BLaER1 (cell line): ENCODE results near the gene PML.

Experiments used
- H3K27ac ChIP-seq: shearing (Covaris generic); formaldehyde crosslinking; 2 replicates; pipeline ENCODE4 v1.8.1; 2022
- H3K27me3 ChIP-seq: shearing (Covaris generic); formaldehyde crosslinking; 2 replicates; pipeline ENCODE4 v1.8.1; 2022
- H3K36me3 ChIP-seq: shearing (Covaris generic); formaldehyde crosslinking; 2 replicates; pipeline ENCODE4 v1.8.1; 2022
- H3K4me1 ChIP-seq: shearing (Covaris generic); formaldehyde crosslinking; 2 replicates; pipeline ENCODE4 v1.8.1; 2022
- H3K4me2 ChIP-seq: shearing (Covaris generic); formaldehyde crosslinking; 2 replicates; pipeline ENCODE4 v1.8.1; 2022
- H3K4me3 ChIP-seq: shearing (Covaris generic); formaldehyde crosslinking; 2 replicates; pipeline ENCODE4 v1.8.1; 2022
- H3K9ac ChIP-seq: shearing (Covaris generic); formaldehyde crosslinking; 2 replicates; pipeline ENCODE4 v1.8.1; 2022
- H3K9me3 ChIP-seq: shearing (Covaris generic); formaldehyde crosslinking; 2 replicates; pipeline ENCODE4 v1.8.1; 2022
- H4K20me1 ChIP-seq: shearing (Covaris generic); formaldehyde crosslinking; 2 replicates; pipeline ENCODE4 v1.8.1; 2022
- Cebpa-rat ChIP-seq: shearing (Covaris generic); IDR thresholded peaks from 2 replicates; pipeline ENCODE4 v1.8.1; 2022

The PML gene

DNA sequence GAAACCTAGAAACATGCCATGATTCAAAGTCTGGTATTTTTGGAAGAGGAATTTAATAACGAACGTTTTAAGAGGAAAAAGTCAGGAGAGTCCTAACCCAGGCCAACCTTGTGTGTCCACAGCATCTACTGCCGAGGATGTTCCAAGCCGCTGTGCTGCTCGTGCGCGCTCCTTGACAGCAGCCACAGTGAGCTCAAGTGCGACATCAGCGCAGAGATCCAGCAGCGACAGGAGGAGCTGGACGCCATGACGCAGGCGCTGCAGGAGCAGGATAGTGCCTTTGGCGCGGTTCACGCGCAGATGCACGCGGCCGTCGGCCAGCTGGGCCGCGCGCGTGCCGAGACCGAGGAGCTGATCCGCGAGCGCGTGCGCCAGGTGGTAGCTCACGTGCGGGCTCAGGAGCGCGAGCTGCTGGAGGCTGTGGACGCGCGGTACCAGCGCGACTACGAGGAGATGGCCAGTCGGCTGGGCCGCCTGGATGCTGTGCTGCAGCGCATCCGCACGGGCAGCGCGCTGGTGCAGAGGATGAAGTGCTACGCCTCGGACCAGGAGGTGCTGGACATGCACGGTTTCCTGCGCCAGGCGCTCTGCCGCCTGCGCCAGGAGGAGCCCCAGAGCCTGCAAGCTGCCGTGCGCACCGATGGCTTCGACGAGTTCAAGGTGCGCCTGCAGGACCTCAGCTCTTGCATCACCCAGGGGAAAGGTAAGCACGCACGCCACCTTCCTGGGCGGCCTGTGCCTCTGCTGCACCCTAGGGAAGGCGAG, 28.4 kb downstream of the PML start:
- Histone ChIP-seq H3K4me1 (no peaks in the 10 kb centered on the region), H3K9ac (no peak overlapping the region), H3K36me3 (peaks cover 79% of the 10 kb centered on the region), H3K9me3 (no peaks in the 10 kb centered on the region), H3K4me2 (no peak overlapping the region), H3K27ac (no peak overlapping the region), H3K27me3 (no peaks in the 10 kb centered on the region), H3K4me3 (no peak overlapping the region), H4K20me1 (peaks cover 98% of the 10 kb centered on the region)
- TF ChIP-seq Cebpa-rat = no peak

DNA sequence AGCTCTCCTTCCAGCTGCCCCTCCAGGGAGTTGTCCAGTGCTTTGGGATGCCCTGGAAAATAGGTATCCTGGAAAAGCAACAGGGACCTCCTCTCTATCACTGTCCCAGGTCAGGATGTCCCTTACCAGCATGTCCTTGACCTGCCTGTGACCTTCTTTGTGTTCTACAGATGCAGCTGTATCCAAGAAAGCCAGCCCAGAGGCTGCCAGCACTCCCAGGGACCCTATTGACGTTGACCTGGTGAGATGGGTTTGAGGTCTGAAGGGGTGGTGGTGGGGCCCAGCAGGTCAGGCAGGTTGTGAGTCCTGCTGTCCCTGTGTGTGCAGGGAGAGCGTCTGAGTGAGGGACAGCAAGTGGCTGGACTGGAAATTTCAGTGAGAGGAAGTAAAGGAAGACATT, 30.2 kb downstream of the PML start:
- peaks cover 87% of the 10 kb centered on the region for H3K36me3 ChIP-seq
- H4K20me1 ChIP-seq = peaks cover 88% of the 10 kb centered on the region
- TF ChIP-seq Cebpa-rat = no peak
- no peak overlapping the region for H3K4me3 ChIP-seq
- H3K27ac ChIP-seq = no peak overlapping the region
- no peaks in the 10 kb centered on the region for H3K9me3 ChIP-seq
- no peak overlapping the region for H3K9ac ChIP-seq
- no peaks in the 10 kb centered on the region for H3K27me3 ChIP-seq
- H3K4me1 ChIP-seq = no peaks in the 10 kb centered on the region
- no peak overlapping the region for H3K4me2 ChIP-seq

DNA sequence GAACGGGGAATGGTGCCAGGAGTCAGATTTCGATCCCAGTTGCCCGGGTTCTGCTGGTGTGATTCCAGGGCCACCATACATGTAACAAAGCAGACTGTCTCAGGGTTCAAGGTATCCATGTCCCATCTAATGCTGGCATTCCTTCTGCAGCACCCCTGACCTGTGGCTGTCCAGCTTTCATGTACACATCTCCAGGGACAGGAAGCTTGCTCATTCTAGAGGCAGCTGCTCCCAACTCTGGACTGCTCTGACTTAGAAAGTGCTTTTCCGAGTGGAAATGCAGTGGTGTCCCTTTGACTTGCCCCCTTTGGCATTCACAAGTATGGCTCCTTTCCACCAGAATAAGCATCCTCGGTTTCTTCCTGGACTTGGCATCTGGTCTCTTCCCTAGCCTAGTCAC, 30.9 kb downstream of the PML start:
- H4K20me1 ChIP-seq = peaks cover 80% of the 10 kb centered on the region
- H3K4me2 ChIP-seq = no peak overlapping the region
- H3K4me1 ChIP-seq = no peaks in the 10 kb centered on the region
- H3K4me3 ChIP-seq = no peak overlapping the region
- no peak for TF ChIP-seq Cebpa-rat
- H3K9ac ChIP-seq = no peak overlapping the region
- H3K27me3 ChIP-seq = no peaks in the 10 kb centered on the region
- H3K36me3 ChIP-seq = peaks cover 89% of the 10 kb centered on the region
- no peak overlapping the region for H3K27ac ChIP-seq
- no peaks in the 10 kb centered on the region for H3K9me3 ChIP-seq

DNA sequence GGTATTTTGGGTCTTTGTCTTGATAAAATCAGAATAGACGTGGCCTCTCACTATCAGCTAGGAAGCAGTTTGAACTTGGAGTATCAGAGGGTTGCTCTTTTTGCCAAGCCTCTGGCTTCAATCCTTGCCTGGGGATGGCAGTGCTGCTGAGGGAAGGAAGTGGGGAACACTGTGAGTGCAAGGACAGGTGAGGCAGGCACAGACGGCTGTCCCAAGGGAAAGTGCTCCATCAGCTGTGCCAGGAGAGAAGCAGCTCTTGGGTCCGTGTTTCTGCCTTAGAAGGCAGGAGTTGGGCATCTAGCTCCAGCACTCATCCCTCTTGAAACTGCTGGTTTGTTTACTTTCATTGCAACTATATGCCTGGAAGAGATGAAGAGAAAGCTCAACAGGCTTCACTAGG, 33.2 kb downstream of the PML start:
- Histone ChIP-seq H3K4me3 (no peak overlapping the region), H3K27me3 (no peaks in the 10 kb centered on the region), H4K20me1 (peaks cover 64% of the 10 kb centered on the region), H3K4me1 (no peaks in the 10 kb centered on the region), H3K36me3 (peaks cover 83% of the 10 kb centered on the region), H3K9ac (no peak overlapping the region), H3K27ac (no peak overlapping the region), H3K9me3 (no peaks in the 10 kb centered on the region), H3K4me2 (no peak overlapping the region)
- TF ChIP-seq Cebpa-rat = no peak

DNA sequence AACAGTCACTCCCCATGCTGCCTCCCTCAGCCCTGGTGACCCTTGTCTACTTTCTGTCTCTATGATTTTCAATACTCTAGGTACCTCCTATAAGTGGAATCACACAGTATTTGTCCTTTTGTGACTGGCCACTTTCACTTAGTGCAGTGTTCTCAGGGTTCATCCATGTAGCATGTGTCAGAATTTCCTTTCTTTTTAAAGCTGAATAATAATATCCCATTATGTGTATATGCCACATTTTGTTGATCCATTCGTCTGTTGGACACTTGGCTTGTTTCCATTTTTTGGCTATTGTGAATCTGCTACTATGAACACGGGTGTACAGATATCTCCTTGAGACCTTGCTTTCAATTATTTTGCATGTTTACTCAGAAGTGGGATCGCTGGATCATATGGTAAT, 34.1 kb downstream of the PML start:
- Histone ChIP-seq H4K20me1 (peaks cover 64% of the 10 kb centered on the region), H3K9me3 (no peaks in the 10 kb centered on the region), H3K27me3 (no peaks in the 10 kb centered on the region), H3K27ac (no peak overlapping the region), H3K4me1 (no peaks in the 10 kb centered on the region; the same call in 1 of the 2 replicates), H3K9ac (no peak overlapping the region), H3K4me3 (no peak overlapping the region), H3K36me3 (peaks cover 83% of the 10 kb centered on the region), H3K4me2 (no peak overlapping the region)
- no peak for TF ChIP-seq Cebpa-rat

DNA sequence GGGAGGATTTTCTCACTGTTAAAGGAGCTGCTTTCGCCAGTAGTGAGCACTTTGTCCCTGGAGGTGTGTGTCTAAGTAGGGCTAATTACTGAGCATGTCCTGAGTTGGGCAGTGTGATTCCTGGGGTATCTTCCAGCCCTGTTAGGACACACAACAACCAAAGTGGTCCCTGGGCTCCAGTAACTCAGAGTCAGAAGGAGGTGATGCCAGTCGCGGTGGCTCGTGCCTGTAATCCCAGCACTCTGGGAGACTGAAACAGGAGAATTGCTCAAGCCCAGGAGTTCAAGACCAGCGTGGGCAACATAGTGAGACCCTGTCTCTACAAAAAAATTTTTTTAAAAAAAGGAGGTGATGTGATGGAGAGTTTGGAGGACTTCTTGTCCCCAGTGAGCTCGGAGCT, 37.5 kb downstream of the PML start:
- Histone ChIP-seq H3K4me1 (peaks cover 18% of the 10 kb centered on the region), H3K9ac (no peak overlapping the region), H3K4me2 (no peak overlapping the region), H3K9me3 (no peaks in the 10 kb centered on the region), H3K4me3 (no peak overlapping the region), H4K20me1 (peaks cover 65% of the 10 kb centered on the region), H3K36me3 (peaks cover 83% of the 10 kb centered on the region), H3K27ac (no peak overlapping the region), H3K27me3 (no peaks in the 10 kb centered on the region)
- TF ChIP-seq Cebpa-rat = no peak

DNA sequence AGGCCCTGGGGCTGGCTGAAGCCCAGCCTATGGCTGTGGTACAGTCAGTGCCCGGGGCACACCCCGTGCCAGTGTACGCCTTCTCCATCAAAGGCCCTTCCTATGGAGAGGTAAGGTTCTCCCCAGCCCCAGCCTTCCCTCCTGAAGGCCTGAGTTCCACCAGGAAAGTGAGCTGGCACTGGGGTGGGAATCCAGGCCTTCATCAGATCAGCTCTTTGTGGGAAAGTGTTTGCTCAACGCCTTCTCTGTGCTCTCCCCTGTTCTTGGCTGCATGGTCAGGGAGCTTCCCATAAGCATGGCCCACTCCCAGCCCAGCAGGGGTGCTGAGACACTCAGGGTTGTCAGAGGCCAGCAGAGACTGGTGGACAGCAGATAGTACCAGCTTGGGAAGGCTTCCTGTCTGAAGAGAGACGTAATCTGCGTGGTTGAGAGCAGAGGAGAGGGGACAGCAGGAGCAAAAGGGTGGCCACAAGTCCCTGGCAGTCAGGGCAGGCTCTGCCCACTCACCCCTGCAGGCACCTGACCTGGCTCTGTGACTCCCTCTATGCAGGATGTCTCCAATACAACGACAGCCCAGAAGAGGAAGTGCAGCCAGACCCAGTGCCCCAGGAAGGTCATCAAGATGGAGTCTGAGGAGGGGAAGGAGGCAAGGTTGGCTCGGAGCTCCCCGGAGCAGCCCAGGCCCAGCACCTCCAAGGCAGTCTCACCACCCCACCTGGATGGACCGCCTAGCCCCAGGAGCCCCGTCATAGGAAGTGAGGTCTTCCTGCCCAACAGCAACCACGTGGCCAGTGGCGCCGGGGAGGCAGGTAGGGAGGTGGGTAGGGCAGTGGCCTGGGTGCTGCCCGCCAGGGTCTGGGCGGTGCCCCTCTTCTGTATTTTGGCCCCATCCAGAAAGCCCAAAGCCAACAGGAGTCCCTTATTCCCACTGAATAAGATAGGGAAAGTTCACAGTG, 38.4 kb downstream of the PML start:
- no peak overlapping the region for H3K4me3 ChIP-seq
- TF ChIP-seq Cebpa-rat = no peak
- no peak overlapping the region for H3K9ac ChIP-seq
- H3K27ac ChIP-seq = no peak overlapping the region
- no peaks in the 10 kb centered on the region for H3K27me3 ChIP-seq
- H3K36me3 ChIP-seq = peaks cover 83% of the 10 kb centered on the region
- H3K4me2 ChIP-seq = no peak overlapping the region
- peaks cover 18% of the 10 kb centered on the region for H3K4me1 ChIP-seq
- H3K9me3 ChIP-seq = no peaks in the 10 kb centered on the region
- peaks cover 64% of the 10 kb centered on the region for H4K20me1 ChIP-seq

DNA sequence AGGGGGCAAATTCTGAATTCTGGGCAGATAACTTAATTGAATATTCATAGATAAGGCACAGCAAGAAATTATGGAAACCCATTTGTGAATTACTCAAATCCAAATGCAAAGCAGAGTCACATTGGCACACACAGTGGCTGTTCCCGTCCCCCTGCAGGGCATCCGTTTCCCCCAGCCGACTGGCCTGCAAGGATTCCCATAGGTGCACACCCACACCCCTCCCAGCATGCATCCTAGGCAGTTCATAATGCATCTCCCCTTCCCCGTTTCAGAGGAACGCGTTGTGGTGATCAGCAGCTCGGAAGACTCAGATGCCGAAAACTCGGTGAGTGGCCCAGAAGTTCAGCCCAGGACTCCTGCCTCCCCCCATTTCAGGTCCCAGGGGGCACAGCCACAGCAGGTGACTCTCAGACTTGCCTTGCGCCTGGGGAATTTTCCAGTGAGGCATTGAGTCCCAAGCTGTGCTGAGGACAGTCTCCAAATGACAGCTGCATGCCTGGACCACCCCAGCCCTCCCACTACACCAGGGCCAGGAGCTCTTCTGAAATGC, 39.8 kb downstream of the PML start:
- H4K20me1 ChIP-seq = peaks cover 55% of the 10 kb centered on the region
- no peaks in the 10 kb centered on the region for H3K27me3 ChIP-seq
- no peak for TF ChIP-seq Cebpa-rat
- H3K9ac ChIP-seq = no peak overlapping the region
- 0 out of 2 replicates have a peak overlapping the region, but pooled peaks have one; percentile 5 for H3K4me2 ChIP-seq
- peaks cover 73% of the 10 kb centered on the region for H3K36me3 ChIP-seq
- H3K9me3 ChIP-seq = no peaks in the 10 kb centered on the region
- no peak overlapping the region for H3K4me3 ChIP-seq
- peaks cover 18% of the 10 kb centered on the region for H3K4me1 ChIP-seq
- H3K27ac ChIP-seq = no peak overlapping the region

DNA sequence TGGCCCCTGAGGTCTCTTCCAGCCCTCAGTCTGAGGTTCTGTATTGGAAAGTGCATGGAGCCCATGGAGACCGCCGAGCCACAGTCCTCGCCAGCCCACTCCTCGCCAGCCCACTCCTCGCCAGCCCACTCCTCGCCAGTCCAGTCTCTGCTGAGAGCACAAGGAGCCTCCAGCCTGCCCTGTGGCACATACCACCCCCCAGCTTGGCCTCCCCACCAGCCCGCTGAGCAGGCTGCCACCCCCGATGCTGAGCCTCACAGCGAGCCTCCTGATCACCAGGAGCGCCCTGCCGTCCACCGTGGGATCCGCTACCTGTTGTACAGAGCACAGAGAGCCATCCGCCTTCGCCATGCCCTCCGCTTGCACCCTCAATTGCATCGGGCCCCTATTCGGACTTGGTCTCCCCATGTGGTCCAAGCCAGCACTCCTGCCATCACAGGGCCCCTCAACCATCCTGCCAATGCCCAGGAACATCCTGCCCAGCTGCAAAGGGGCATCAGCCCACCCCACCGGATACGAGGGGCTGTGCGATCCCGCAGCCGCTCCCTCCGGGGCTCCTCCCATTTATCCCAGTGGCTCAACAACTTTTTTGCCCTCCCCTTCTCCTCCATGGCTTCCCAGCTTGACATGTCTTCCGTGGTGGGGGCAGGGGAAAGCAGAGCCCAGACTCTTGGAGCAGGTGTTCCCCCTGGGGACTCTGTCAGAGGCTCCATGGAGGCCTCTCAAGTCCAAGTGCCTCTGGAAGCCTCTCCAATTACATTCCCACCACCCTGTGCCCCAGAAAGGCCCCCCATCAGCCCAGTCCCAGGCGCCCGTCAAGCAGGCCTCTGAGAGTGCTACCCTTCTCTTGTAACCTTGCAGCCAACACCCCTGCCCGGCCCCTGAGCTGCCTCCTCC, 40.9 kb downstream of the PML start:
- Histone ChIP-seq H3K9ac (no peak overlapping the region), H3K27ac (no peak overlapping the region)

More for the DNA sequence above, 40.9 kb downstream of the PML start:
- Histone ChIP-seq H3K36me3 (peaks cover 62% of the 10 kb centered on the region), H3K9me3 (no peaks in the 10 kb centered on the region), H4K20me1 (peaks cover 55% of the 10 kb centered on the region), H3K4me1 (peaks cover 18% of the 10 kb centered on the region), H3K4me3 (no peak overlapping the region), H3K27me3 (no peaks in the 10 kb centered on the region), H3K4me2 (0 out of 2 replicates have a peak overlapping the region, but pooled peaks have one; percentile 9)
- TF ChIP-seq Cebpa-rat = no peak
